Activated naive CD8-positive, alpha-beta T cell treated with anti-CD3 and anti-CD28 coated beads for 36 hours (primary cell): Measurements from ENCODE around the gene BOLL. TPM values are rescaled to one million over a fixed set of nuclear protein-coding genes. Genes with fewer than 3 reads are reported as not detected.
"Not testable (repeated sequence)": the region's sequence is repeated elsewhere in the genome, so short reads cannot be mapped to it uniquely, and the experiment has no call there.

Experiments used
- DNase-seq: peaks from one replicate; pipeline ENCODE4 v3.0.0; 2021
- H3K27ac Mint-ChIP-seq: one replicate; pipeline ENCODE4 v1.8.0; 2022; ENCODE audit warnings: mild to moderate bottlenecking, moderate library complexity, mixed read lengths
- H3K27me3 Mint-ChIP-seq: one replicate; pipeline ENCODE4 v1.8.0; 2022; ENCODE audit warnings: mild to moderate bottlenecking, mixed read lengths
- H3K36me3 Mint-ChIP-seq: one replicate; pipeline ENCODE4 v1.8.0; 2021; ENCODE audit warnings: mild to moderate bottlenecking, mixed read lengths
- H3K4me1 Mint-ChIP-seq: one replicate; pipeline ENCODE4 v1.8.0; 2021; ENCODE audit warnings: mixed read lengths
- H3K4me3 Mint-ChIP-seq: one replicate; pipeline ENCODE4 v1.8.0; 2022; ENCODE audit warnings: mild to moderate bottlenecking, moderate library complexity, mixed read lengths
- H3K9me3 Mint-ChIP-seq: one replicate; pipeline ENCODE4 v1.8.0; 2022; ENCODE audit warnings: mixed read lengths
- total RNA-seq, 2 experiments: library from RNA; stranded (reverse); gene quantifications; one replicate each; pipeline ENCODE4 v1.2.3, GENCODE V29; 2021

BOLL gene
- total RNA-seq: not detected

- no peaks in the 10 kb centered on the region for H3K9me3 Mint-ChIP-seq
- H3K27me3 Mint-ChIP-seq: peaks cover 31% of the 10 kb centered on the region
- H3K27ac Mint-ChIP-seq: no peak within 1 kb of the TSS
- no peak for DNase-seq
- no peaks in the 10 kb centered on the region for H3K36me3 Mint-ChIP-seq
- H3K4me3 Mint-ChIP-seq: peak within 1 kb of the TSS; percentile 68
- H3K4me1 Mint-ChIP-seq: no peaks in the 10 kb centered on the region
Measured at GRCh38 chr2:197784956-197785941, at the start of gene BOLL. Gene BOLL, minus strand, starts transcription at chr2:197785319. Its CDS starts 3,469 bp downstream, at chr2:197781850.

- not testable (repeated sequence) for H3K36me3 Mint-ChIP-seq, DNase-seq, H3K4me3 Mint-ChIP-seq, H3K27me3 Mint-ChIP-seq, H3K27ac Mint-ChIP-seq
- Mint-ChIP-seq H3K4me1 (peaks cover 25% of the 10 kb centered on the region), H3K9me3 (peaks cover 18% of the 10 kb centered on the region)
Measured at GRCh38 chr2:197834771-197835170, 49.7 kb upstream of the BOLL start.

- Mint-ChIP-seq H3K36me3 (peaks cover 3% of the 10 kb centered on the region), H3K9me3 (peaks cover 12% of the 10 kb centered on the region), H3K4me1 (no peaks in the 10 kb centered on the region), H3K27ac (no peak overlapping the region), H3K4me3 (no peak overlapping the region), H3K27me3 (no peaks in the 10 kb centered on the region)
- DNase-seq: no peak
Measured at GRCh38 chr2:197828464-197829135, 43.5 kb upstream of the BOLL start.

GRCh38 chr2:197827618-197828017, 42.5 kb upstream of the BOLL start:
- H3K27ac Mint-ChIP-seq: no peak overlapping the region
- H3K4me1 Mint-ChIP-seq: no peaks in the 10 kb centered on the region
- peaks cover 3% of the 10 kb centered on the region for H3K36me3 Mint-ChIP-seq
- DNase-seq: no peak
- no peak overlapping the region for H3K4me3 Mint-ChIP-seq
- peaks cover 10% of the 10 kb centered on the region for H3K9me3 Mint-ChIP-seq
- H3K27me3 Mint-ChIP-seq: no peaks in the 10 kb centered on the region

- Mint-ChIP-seq H3K9me3 (no peaks in the 10 kb centered on the region), H3K36me3 (no peaks in the 10 kb centered on the region), H3K4me1 (no peaks in the 10 kb centered on the region), H3K4me3 (no peak overlapping the region), H3K27ac (no peak overlapping the region), H3K27me3 (no peaks in the 10 kb centered on the region)
- no peak for DNase-seq
Measured at GRCh38 chr2:197822333-197822732, 37.2 kb upstream of the BOLL start.

- DNase-seq: no peak
- Mint-ChIP-seq H3K4me3 (no peak overlapping the region), H3K27me3 (no peaks in the 10 kb centered on the region), H3K27ac (no peak overlapping the region), H3K36me3 (no peaks in the 10 kb centered on the region), H3K4me1 (no peaks in the 10 kb centered on the region), H3K9me3 (no peaks in the 10 kb centered on the region)
Measured at GRCh38 chr2:197821550-197822289, 36.6 kb upstream of the BOLL start.

- Mint-ChIP-seq H3K4me1 (peaks cover 10% of the 10 kb centered on the region), H3K27ac (no peak overlapping the region), H3K36me3 (no peaks in the 10 kb centered on the region), H3K27me3 (peaks cover 3% of the 10 kb centered on the region), H3K9me3 (no peaks in the 10 kb centered on the region), H3K4me3 (no peak overlapping the region)
- no peak for DNase-seq
Measured at GRCh38 chr2:197814526-197814925, 29.4 kb upstream of the BOLL start.

GRCh38 chr2:197813093-197813787, 28.1 kb upstream of the BOLL start:
- H3K27me3 Mint-ChIP-seq: peaks cover 3% of the 10 kb centered on the region
- H3K27ac Mint-ChIP-seq: no peak overlapping the region
- H3K4me3 Mint-ChIP-seq: no peak overlapping the region
- peaks cover 19% of the 10 kb centered on the region for H3K4me1 Mint-ChIP-seq
- no peaks in the 10 kb centered on the region for H3K9me3 Mint-ChIP-seq
- no peaks in the 10 kb centered on the region for H3K36me3 Mint-ChIP-seq
- no peak for DNase-seq

- H3K9me3 Mint-ChIP-seq: no peaks in the 10 kb centered on the region
- peaks cover 37% of the 10 kb centered on the region for H3K4me1 Mint-ChIP-seq
- H3K36me3 Mint-ChIP-seq: no peaks in the 10 kb centered on the region
- H3K27ac Mint-ChIP-seq: no peak overlapping the region
- H3K27me3 Mint-ChIP-seq: peaks cover 2% of the 10 kb centered on the region
- no peak for DNase-seq
- no peak overlapping the region for H3K4me3 Mint-ChIP-seq
Measured at GRCh38 chr2:197810491-197810890, 25.4 kb upstream of the BOLL start.

GRCh38 chr2:197810016-197810415, 24.9 kb upstream of the BOLL start:
- Mint-ChIP-seq H3K4me3 (no peak overlapping the region), H3K27ac (no peak overlapping the region), H3K9me3 (no peaks in the 10 kb centered on the region), H3K27me3 (no peaks in the 10 kb centered on the region), H3K36me3 (no peaks in the 10 kb centered on the region), H3K4me1 (peaks cover 39% of the 10 kb centered on the region)
- no peak for DNase-seq

GRCh38 chr2:197809064-197809463, 23.9 kb upstream of the BOLL start:
- Mint-ChIP-seq H3K9me3 (no peaks in the 10 kb centered on the region), H3K36me3 (no peaks in the 10 kb centered on the region), H3K4me3 (no peak overlapping the region), H3K4me1 (peaks cover 35% of the 10 kb centered on the region), H3K27ac (no peak overlapping the region), H3K27me3 (no peaks in the 10 kb centered on the region)
- no peak for DNase-seq

GRCh38 chr2:197805715-197806633, 20.9 kb upstream of the BOLL start:
- H3K27ac Mint-ChIP-seq: no peak overlapping the region
- no peaks in the 10 kb centered on the region for H3K27me3 Mint-ChIP-seq
- no peak for DNase-seq
- peak overlapping the region; percentile 78 for H3K4me3 Mint-ChIP-seq
- no peaks in the 10 kb centered on the region for H3K9me3 Mint-ChIP-seq
- peaks cover 41% of the 10 kb centered on the region for H3K4me1 Mint-ChIP-seq
- H3K36me3 Mint-ChIP-seq: no peaks in the 10 kb centered on the region

GRCh38 chr2:197804758-197805714, 19.9 kb upstream of the BOLL start:
- Mint-ChIP-seq H3K36me3 (no peaks in the 10 kb centered on the region), H3K27me3 (no peaks in the 10 kb centered on the region), H3K4me1 (peaks cover 41% of the 10 kb centered on the region), H3K4me3 (peak overlapping the region; percentile 92), H3K27ac (no peak overlapping the region), H3K9me3 (no peaks in the 10 kb centered on the region)
- DNase-seq: peak; percentile 48
